Activated CD8-positive, alpha-beta T cell treated with anti-CD3 and anti-CD28 coated beads for 36 hours (primary cell): Measurements from ENCODE around the gene GPN1. TPM values are rescaled to one million over a fixed set of nuclear protein-coding genes. Genes with fewer than 3 reads are reported as not detected.

Experiments
- ATAC-seq: fragments of 200-7000 bp; cut with Tn5 transposase; one replicate; pipeline ENCODE4 v1.10.0; 2021; ENCODE audit warnings: mild to moderate bottlenecking, moderate library complexity
- CTCF ChIA-PET: fragments of 350-600 bp; sonication (Branson Sonifier 250); formaldehyde crosslinking; loops from one replicate; lab custom pipeline; 2021; ENCODE audit warnings: antibody characterized with exemption; lab: Charles Lee
- POLR2A ChIA-PET: fragments of 350-600 bp; sonication (Branson Sonifier 250); formaldehyde crosslinking; loops from one replicate; lab custom pipeline; 2021; ENCODE audit warnings: antibody characterized with exemption; lab: Charles Lee
- DNase-seq: peaks from one replicate; pipeline ENCODE4 v3.0.0-alpha.2; 2020
- H3K27ac Mint-ChIP-seq: one replicate; pipeline ENCODE4 v1.8.0; 2021; ENCODE audit warnings: mild to moderate bottlenecking, mixed read lengths
- H3K27me3 Mint-ChIP-seq: one replicate; pipeline ENCODE4 v1.8.0; 2021; ENCODE audit warnings: mixed read lengths
- H3K36me3 Mint-ChIP-seq: one replicate; pipeline ENCODE4 v1.8.0; 2021; ENCODE audit warnings: low read depth, mixed read lengths
- H3K4me1 Mint-ChIP-seq: one replicate; pipeline ENCODE4 v1.8.0; 2021; ENCODE audit warnings: low read depth, mixed read lengths
- H3K4me3 Mint-ChIP-seq: one replicate; pipeline ENCODE4 v1.8.0; 2021; ENCODE audit warnings: mild to moderate bottlenecking, moderate library complexity, mixed read lengths
- H3K9me3 Mint-ChIP-seq: one replicate; pipeline ENCODE4 v1.8.0; 2021; ENCODE audit warnings: mixed read lengths
- CTCF ChIP-seq: fragments of 200-600 bp; IDR thresholded peaks from one replicate; pipeline ENCODE4 v1.8.0; 2022; ENCODE audit warnings: antibody characterized with exemption, mild to moderate bottlenecking
- intact Hi-C: fragments of 100-400 bp; cut with micrococcal nuclease; formaldehyde crosslinking; loops from one replicate; pipeline ENCODE4 v1.10.0; 2022
- total RNA-seq, 2 experiments: library from RNA; stranded (reverse); gene quantifications; one replicate each; pipeline ENCODE4 v1.2.3, GENCODE V29; 2021

GPN1 gene
- total RNA-seq, 2 experiments from 2014 or later: 37.6 to 41.2 TPM

- no peak for ATAC-seq
- CTCF ChIA-PET: interaction anchor here (0.6 to 2.3 kb wide), 5 partner anchors 8 to 215 kb away, joined by 3 to 11 read pairs (median 3); no protein-coding TSS in a partner anchor
- intact Hi-C loops: no loop called here
Observed at GRCh38 chr2:27638709-27639108, 9.9 kb downstream of the GPN1 start.

GRCh38 chr2:27640722-27641245 is 11.9 kb downstream of the GPN1 start:
- TF ChIP-seq CTCF: no peak
- Mint-ChIP-seq H3K4me1 (peaks cover 29% of the 10 kb centered on the region), H3K4me3 (no peak overlapping the region), H3K36me3 (peaks cover 36% of the 10 kb centered on the region), H3K27me3 (no peaks in the 10 kb centered on the region), H3K9me3 (no peaks in the 10 kb centered on the region), H3K27ac (no peak overlapping the region)
- ATAC-seq (no peak), DNase-seq (no peak)
- intact Hi-C loops: no loop called here
- ChIA-PET CTCF (interaction anchor here (1.4 kb wide), 1 partner anchor 43 kb away, joined by 8 read pairs; no protein-coding TSS in a partner anchor), POLR2A (interaction anchor here (0.8 to 3.6 kb wide), 7 partner anchors 8 to 284 kb away, joined by 3 to 13 read pairs (median 3); partner anchors contain the start of genes CCDC121, GPN1, GTF3C2 and SLC4A1AP)

More at GRCh38 chr2:27638709-27639108, 9.9 kb downstream of the GPN1 start:
- no peaks in the 10 kb centered on the region for H3K9me3 Mint-ChIP-seq
- no peaks in the 10 kb centered on the region for H3K27me3 Mint-ChIP-seq
- POLR2A ChIA-PET: interaction anchor here (0.7 to 3.6 kb wide), 8 partner anchors 8 to 183 kb away, joined by 3 to 22 read pairs (median 4); partner anchors contain the start of genes CCDC121, GPN1, SLC4A1AP and SUPT7L
- peak overlapping the region; percentile 94 for H3K27ac Mint-ChIP-seq
- no peak for TF ChIP-seq CTCF
- peaks cover 52% of the 10 kb centered on the region for H3K36me3 Mint-ChIP-seq
- no peak overlapping the region for H3K4me3 Mint-ChIP-seq
- peak; percentile 21 for DNase-seq
- peaks cover 34% of the 10 kb centered on the region for H3K4me1 Mint-ChIP-seq

- Mint-ChIP-seq H3K27ac (no peak overlapping the region), H3K9me3 (no peaks in the 10 kb centered on the region), H3K36me3 (peaks cover 28% of the 10 kb centered on the region), H3K27me3 (no peaks in the 10 kb centered on the region), H3K4me3 (no peak overlapping the region), H3K4me1 (no peaks in the 10 kb centered on the region)
- intact Hi-C loops: no loop called here
- ATAC-seq: no peak
- no peak for DNase-seq
- POLR2A ChIA-PET: interaction anchor here (1.0 kb wide), 1 partner anchor 20 kb away, joined by 3 read pairs; no protein-coding TSS in a partner anchor
- CTCF ChIA-PET: no interaction called here
- no peak for TF ChIP-seq CTCF
Observed at GRCh38 chr2:27645197-27645596, 16.3 kb downstream of the GPN1 start.

- ChIA-PET POLR2A (interaction anchor here (1.1 to 2.4 kb wide), 4 partner anchors 9 to 16 kb away, joined by 3 to 13 read pairs (median 6); partner anchors contain the start of genes SLC4A1AP and SUPT7L), CTCF (interaction anchor here (0.9 to 3.2 kb wide), 4 partner anchors 8 to 36 kb away, joined by 3 to 18 read pairs (median 4); partner anchors contain the start of gene SLC4A1AP)
- Mint-ChIP-seq H3K27ac (no peak overlapping the region), H3K4me3 (no peak overlapping the region), H3K27me3 (no peaks in the 10 kb centered on the region), H3K9me3 (no peaks in the 10 kb centered on the region), H3K4me1 (no peaks in the 10 kb centered on the region), H3K36me3 (peaks cover 28% of the 10 kb centered on the region)
- no peak for ATAC-seq
- DNase-seq: no peak
- intact Hi-C loops: no loop called here
- TF ChIP-seq CTCF: no peak
Observed at GRCh38 chr2:27647289-27647688, 18.4 kb downstream of the GPN1 start.

GRCh38 chr2:27647737-27648136 is 18.9 kb downstream of the GPN1 start:
- Mint-ChIP-seq H3K9me3 (no peaks in the 10 kb centered on the region), H3K27me3 (no peaks in the 10 kb centered on the region), H3K4me3 (no peak overlapping the region), H3K27ac (peak overlapping the region; percentile 20), H3K36me3 (peaks cover 30% of the 10 kb centered on the region), H3K4me1 (peaks cover 4% of the 10 kb centered on the region)
- intact Hi-C loops: no loop called here
- no peak for DNase-seq
- POLR2A ChIA-PET: interaction anchor here (1.1 to 2.4 kb wide), 4 partner anchors 9 to 17 kb away, joined by 3 to 13 read pairs (median 6); partner anchors contain the start of genes SLC4A1AP and SUPT7L
- ATAC-seq: no peak
- CTCF ChIA-PET: interaction anchor here (1.9 to 3.2 kb wide), 2 partner anchors 16 to 36 kb away, joined by 5 to 18 read pairs; partner anchors contain the start of gene SLC4A1AP
- TF ChIP-seq CTCF: no peak
